Activated T-cell treated with anti-CD3 and anti-CD28 coated beads, Interleukin-2, amount 50 U/mL, for 72 hours (primary cell): ENCODE data around the gene CD79B. TPM values are rescaled to one million over a fixed set of nuclear protein-coding genes. Genes with fewer than 3 reads are reported as not detected.

Source experiments
- ATAC-seq, 2 donors: fragments of 150-1000 bp; cut with Tn5 transposase; replicated peaks in 1 of 2; 2 replicates each; pipeline ENCODE4 v1.10.0; 2021; ENCODE audit warnings: moderate library complexity in 2 of 2, mild to moderate bottlenecking in 1 of 2
- DNase-seq, 2 donors: peaks; one replicate each; pipeline ENCODE4 v3.0.0; 2021 to 2022; ENCODE audit warnings: mixed read lengths in 1 of 2
- H3K27ac Mint-ChIP-seq: one replicate; pipeline ENCODE4 v1.8.0; 2022; ENCODE audit warnings: mild to moderate bottlenecking, moderate library complexity, mixed read lengths
- H3K27me3 Mint-ChIP-seq: one replicate; pipeline ENCODE4 v1.8.0; 2022; ENCODE audit warnings: low read depth, mixed read lengths
- H3K36me3 Mint-ChIP-seq, 2 donors: one replicate each; pipeline ENCODE4 v1.8.0; 2022; ENCODE audit warnings: mixed read lengths in 2 of 2, mild to moderate bottlenecking in 1 of 2; ENCODE audit not compliant: insufficient read depth in 2 of 2
- H3K4me1 Mint-ChIP-seq: one replicate; pipeline ENCODE4 v1.8.0; 2022; ENCODE audit warnings: low read depth, mixed read lengths
- H3K4me3 Mint-ChIP-seq, 2 donors: one replicate each; pipeline ENCODE4 v1.8.0; 2022; ENCODE audit warnings: mild to moderate bottlenecking in 2 of 2, mixed read lengths in 2 of 2, moderate library complexity in 2 of 2
- H3K9me3 Mint-ChIP-seq, 2 donors: one replicate each; pipeline ENCODE4 v1.8.0; 2022; ENCODE audit warnings: mixed read lengths in 2 of 2
- total RNA-seq, 2 donors: library from RNA; stranded (reverse); gene quantifications; one replicate each; pipeline ENCODE4 v1.2.3, GENCODE V29; 2022

The CD79B gene
- total RNA-seq, 2 donors from 2014 or later: 24.8 to 31.0 TPM

GRCh38 chr17:63946440-63947363 lies 14.6 kb upstream of the CD79B start:
- no peaks in the 10 kb centered on the region for H3K36me3 Mint-ChIP-seq
- peaks cover 11% of the 10 kb centered on the region for H3K4me1 Mint-ChIP-seq
- H3K9me3 Mint-ChIP-seq: no peaks in the 10 kb centered on the region
- ATAC-seq: peak; percentile 92 to 95
- H3K27ac Mint-ChIP-seq: peak overlapping the region; percentile 76
- H3K4me3 Mint-ChIP-seq: peak overlapping the region; percentile 72 to 74
- no peaks in the 10 kb centered on the region for H3K27me3 Mint-ChIP-seq
- DNase-seq: peak; percentile 78 to 82

- no peak overlapping the region for H3K4me3 Mint-ChIP-seq
- ATAC-seq (no peak), DNase-seq (peak in 1 of 2 donors; percentile 17)
- no peaks in the 10 kb centered on the region for H3K27me3 Mint-ChIP-seq
- no peaks in the 10 kb centered on the region for H3K36me3 Mint-ChIP-seq
- H3K9me3 Mint-ChIP-seq: no peaks in the 10 kb centered on the region
- H3K27ac Mint-ChIP-seq: no peak overlapping the region
- H3K4me1 Mint-ChIP-seq: peaks cover 11% of the 10 kb centered on the region
Measured at GRCh38 chr17:63945784-63946439, 13.8 kb upstream of the CD79B start.

GRCh38 chr17:63944736-63945499 lies 12.8 kb upstream of the CD79B start:
- Mint-ChIP-seq H3K9me3 (no peaks in the 10 kb centered on the region), H3K4me3 (no peak overlapping the region), H3K36me3 (no peaks in the 10 kb centered on the region), H3K27me3 (no peaks in the 10 kb centered on the region), H3K27ac (no peak overlapping the region), H3K4me1 (peaks cover 11% of the 10 kb centered on the region)
- no peak for ATAC-seq
- DNase-seq: no peak

DNA sequence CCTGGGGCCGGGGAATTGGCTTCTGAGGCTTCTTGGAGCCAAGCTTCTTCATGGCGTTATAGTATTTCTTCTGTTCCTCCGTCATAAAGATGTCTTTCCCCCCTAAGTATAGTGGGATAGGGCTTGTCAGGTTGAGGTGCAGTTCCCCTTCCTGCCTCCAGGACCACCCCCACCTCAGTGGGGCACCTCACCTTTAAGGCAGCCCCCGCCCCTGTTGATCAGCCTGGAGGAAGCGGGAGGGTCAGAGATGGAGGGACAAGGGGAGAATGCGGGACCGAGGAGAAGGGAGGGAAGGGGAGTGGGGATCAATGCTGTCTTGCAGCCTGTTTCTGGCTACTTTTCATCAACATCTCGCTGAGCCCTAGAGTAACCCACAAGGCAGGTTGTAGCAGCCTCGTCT lies 11.6 kb upstream of the CD79B start:
- ATAC-seq: no peak
- Mint-ChIP-seq H3K9me3 (no peaks in the 10 kb centered on the region), H3K4me3 (no peak overlapping the region)

GRCh38 chr17:63942309-63942985 lies 10.3 kb upstream of the CD79B start:
- Mint-ChIP-seq H3K36me3 (no peaks in the 10 kb centered on the region), H3K4me1 (peaks cover 11% of the 10 kb centered on the region), H3K27ac (no peak overlapping the region), H3K27me3 (no peaks in the 10 kb centered on the region), H3K4me3 (no peak overlapping the region), H3K9me3 (no peaks in the 10 kb centered on the region)
- DNase-seq: no peak
- ATAC-seq: no peak

More for the DNA sequence above, 11.6 kb upstream of the CD79B start:
- Mint-ChIP-seq H3K4me1 (peaks cover 11% of the 10 kb centered on the region), H3K36me3 (no peaks in the 10 kb centered on the region), H3K27ac (no peak overlapping the region), H3K27me3 (no peaks in the 10 kb centered on the region)
- no peak for DNase-seq

GRCh38 chr17:63941751-63942150 lies 9.6 kb upstream of the CD79B start:
- H3K36me3 Mint-ChIP-seq: no peaks in the 10 kb centered on the region
- no peaks in the 10 kb centered on the region for H3K27me3 Mint-ChIP-seq
- H3K9me3 Mint-ChIP-seq: no peaks in the 10 kb centered on the region
- peaks cover 9% of the 10 kb centered on the region for H3K4me1 Mint-ChIP-seq
- no peak overlapping the region for H3K4me3 Mint-ChIP-seq
- no peak overlapping the region for H3K27ac Mint-ChIP-seq
- ATAC-seq: no peak
- DNase-seq: no peak

DNA sequence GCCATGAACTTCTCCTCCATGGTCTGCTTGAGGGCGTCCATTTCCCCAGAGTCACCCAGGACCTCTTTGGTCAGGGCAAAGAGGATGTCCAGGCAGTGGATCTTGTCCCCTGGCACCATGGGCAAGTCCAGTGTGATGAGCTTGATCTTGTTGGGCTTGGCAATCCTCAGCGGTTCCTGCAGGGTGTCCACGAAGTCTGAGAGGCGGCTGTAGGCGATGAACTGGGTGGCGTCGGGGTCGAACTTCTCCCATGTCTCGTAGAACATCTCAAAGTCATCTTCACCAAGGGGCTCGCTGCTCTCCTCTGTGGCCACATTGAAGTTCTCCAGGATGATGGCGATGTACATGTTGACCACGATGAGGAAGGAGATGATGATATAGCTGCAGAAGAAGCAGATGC lies 9.0 kb upstream of the CD79B start:
- no peaks in the 10 kb centered on the region for H3K27me3 Mint-ChIP-seq
- H3K4me1 Mint-ChIP-seq: peaks cover 3% of the 10 kb centered on the region
- ATAC-seq: no peak
- no peak overlapping the region for H3K27ac Mint-ChIP-seq
- DNase-seq: no peak
- no peak overlapping the region for H3K4me3 Mint-ChIP-seq
- no peaks in the 10 kb centered on the region for H3K36me3 Mint-ChIP-seq
- H3K9me3 Mint-ChIP-seq: no peaks in the 10 kb centered on the region

GRCh38 chr17:63940584-63940983 lies 8.5 kb upstream of the CD79B start:
- Mint-ChIP-seq H3K27ac (no peak overlapping the region), H3K4me1 (no peaks in the 10 kb centered on the region), H3K36me3 (no peaks in the 10 kb centered on the region), H3K4me3 (no peak overlapping the region), H3K27me3 (no peaks in the 10 kb centered on the region), H3K9me3 (no peaks in the 10 kb centered on the region)
- ATAC-seq (no peak), DNase-seq (no peak)

DNA sequence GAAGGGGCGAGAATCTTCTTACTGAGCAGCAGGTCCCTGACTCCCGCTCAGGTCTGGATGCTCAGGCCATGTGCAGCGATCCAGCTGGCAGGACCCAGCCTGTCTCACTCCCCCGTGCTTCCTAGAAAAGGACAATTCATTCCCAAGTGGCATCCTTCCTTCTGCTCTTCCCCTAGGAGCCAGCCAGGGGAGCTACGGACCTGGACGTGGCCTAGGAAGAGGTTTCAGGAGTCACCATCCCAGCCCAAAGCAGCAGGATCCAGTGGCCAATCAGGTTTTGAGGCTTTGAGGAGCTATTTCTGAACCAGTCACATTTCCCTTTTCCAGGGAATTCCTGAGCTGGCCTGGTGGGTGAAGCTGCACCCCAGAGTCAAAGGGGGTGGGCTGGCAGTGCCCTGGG lies 7.8 kb upstream of the CD79B start:
- no peak overlapping the region for H3K27ac Mint-ChIP-seq
- H3K27me3 Mint-ChIP-seq: no peaks in the 10 kb centered on the region
- no peaks in the 10 kb centered on the region for H3K4me1 Mint-ChIP-seq
- ATAC-seq (no peak), DNase-seq (no peak)
- no peaks in the 10 kb centered on the region for H3K36me3 Mint-ChIP-seq
- H3K9me3 Mint-ChIP-seq: no peaks in the 10 kb centered on the region
- no peak overlapping the region for H3K4me3 Mint-ChIP-seq

DNA sequence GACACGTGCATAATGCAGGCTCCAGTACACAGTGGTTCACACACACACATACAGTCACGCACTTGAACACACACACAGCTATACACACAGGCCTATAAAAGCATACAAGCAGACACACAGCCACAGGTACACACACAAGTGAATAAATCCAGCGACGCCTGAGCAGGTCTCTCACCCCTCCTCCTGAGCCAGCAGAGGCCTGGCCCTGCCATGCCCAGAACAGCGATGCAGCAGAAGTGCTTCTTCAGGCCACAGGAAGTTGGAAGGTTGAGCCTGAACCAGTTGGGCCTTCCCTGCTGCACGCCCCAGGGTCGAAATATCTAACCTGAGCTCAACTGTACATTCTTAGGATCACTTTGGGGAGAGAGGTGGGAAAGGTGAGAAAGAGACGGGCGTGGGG lies 7.3 kb upstream of the CD79B start:
- ATAC-seq (no peak), DNase-seq (no peak)
- Mint-ChIP-seq H3K4me1 (no peaks in the 10 kb centered on the region), H3K9me3 (no peaks in the 10 kb centered on the region), H3K36me3 (no peaks in the 10 kb centered on the region), H3K27me3 (no peaks in the 10 kb centered on the region), H3K4me3 (no peak overlapping the region), H3K27ac (no peak overlapping the region)

- H3K36me3 Mint-ChIP-seq: no peaks in the 10 kb centered on the region
- H3K9me3 Mint-ChIP-seq: no peaks in the 10 kb centered on the region
- ATAC-seq (no peak), DNase-seq (no peak)
- H3K27me3 Mint-ChIP-seq: no peaks in the 10 kb centered on the region
- H3K27ac Mint-ChIP-seq: no peak overlapping the region
- no peak overlapping the region for H3K4me3 Mint-ChIP-seq
- H3K4me1 Mint-ChIP-seq: no peaks in the 10 kb centered on the region
Measured at GRCh38 chr17:63937920-63938319, 5.8 kb upstream of the CD79B start.

DNA sequence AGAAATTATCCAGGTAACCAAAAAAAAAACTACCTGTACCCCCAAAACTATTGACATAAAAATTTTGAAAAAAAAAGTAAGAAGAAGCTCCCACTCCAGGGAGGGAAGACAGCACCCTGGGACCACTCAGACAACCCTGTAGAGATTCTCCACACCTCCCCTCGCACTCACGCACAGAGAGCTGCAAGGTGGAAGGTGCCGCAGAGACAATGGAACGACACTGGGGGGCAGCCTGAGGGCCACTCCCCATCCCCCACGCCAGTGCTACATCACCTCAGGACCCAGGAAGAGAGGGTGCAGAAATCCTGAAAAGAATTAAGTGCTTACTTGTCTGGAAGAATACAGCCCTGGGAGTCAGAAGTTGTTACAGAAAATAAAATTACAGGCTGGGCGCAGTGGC lies 5.2 kb upstream of the CD79B start:
- H3K4me1 Mint-ChIP-seq: peaks cover 5% of the 10 kb centered on the region
- no peaks in the 10 kb centered on the region for H3K27me3 Mint-ChIP-seq
- no peak overlapping the region for H3K27ac Mint-ChIP-seq
- no peaks in the 10 kb centered on the region for H3K9me3 Mint-ChIP-seq
- no peak for ATAC-seq
- no peaks in the 10 kb centered on the region for H3K36me3 Mint-ChIP-seq
- no peak for DNase-seq
- H3K4me3 Mint-ChIP-seq: no peak overlapping the region
